Astrocyte (in vitro differentiated cells and primary cell): ENCODE data around the gene RHBDL1. TPM values are rescaled to one million over a fixed set of nuclear protein-coding genes. Genes with fewer than 3 reads are reported as not detected.

ENCODE experiments used
- DNase-seq: peaks from one replicate; pipeline ENCODE4 v3.0.0-alpha.2; 2010; ENCODE audit warnings: low read depth
- FAIRE-seq: peaks from 2 replicates; lab custom pipeline; 2011; peaks lifted over from hg19 to GRCh38; lab: Jason Lieb, UNC
- H2AFZ ChIP-seq: 2 replicates; pipeline ENCODE4 v1.6.0; 2012; ENCODE audit warnings: low read depth, low read length, inconsistent platforms
- H3K27ac ChIP-seq: 2 replicates; pipeline ENCODE4 v1.5.1; 2011; ENCODE audit warnings: low read depth, low read length, inconsistent platforms
- H3K27me3 ChIP-seq: 2 replicates; pipeline ENCODE4 v1.6.0; 2011; ENCODE audit warnings: low read length, inconsistent platforms; ENCODE audit not compliant: insufficient read depth
- H3K36me3 ChIP-seq: 2 replicates; pipeline ENCODE4 v1.5.1; 2011; ENCODE audit warnings: low read length, inconsistent platforms; ENCODE audit not compliant: insufficient read depth
- H3K4me1 ChIP-seq: 2 replicates; pipeline ENCODE4 v1.5.1; 2011; ENCODE audit warnings: low read length, inconsistent platforms; ENCODE audit not compliant: insufficient read depth
- H3K4me2 ChIP-seq: 2 replicates; pipeline ENCODE4 v1.6.0; 2012; ENCODE audit warnings: low read length, inconsistent platforms
- H3K4me3 ChIP-seq: 2 replicates; pipeline ENCODE4 v1.5.1; 2011; ENCODE audit warnings: low read depth, mild to moderate bottlenecking, low read length, inconsistent platforms; ENCODE audit not compliant: insufficient read depth
- H3K79me2 ChIP-seq: 2 replicates; pipeline ENCODE4 v1.6.0; 2012; ENCODE audit warnings: mild to moderate bottlenecking, low read length, inconsistent platforms; ENCODE audit not compliant: insufficient read depth
- H3K9ac ChIP-seq: 2 replicates; pipeline ENCODE4 v1.6.0; 2012; ENCODE audit warnings: mild to moderate bottlenecking, low read length, inconsistent platforms
- H3K9me3 ChIP-seq: 2 replicates; pipeline ENCODE4 v1.5.1; 2012; ENCODE audit warnings: low read depth, mild to moderate bottlenecking, low read length, inconsistent platforms; ENCODE audit not compliant: insufficient read depth
- H4K20me1 ChIP-seq: 2 replicates; pipeline ENCODE4 v1.6.0; 2012; ENCODE audit warnings: low read length, inconsistent platforms; ENCODE audit not compliant: insufficient read depth
- H3K27ac Mint-ChIP-seq: one replicate; pipeline ENCODE4 v1.8.0; 2021; ENCODE audit warnings: mild to moderate bottlenecking, mixed read lengths; ENCODE audit not compliant: unreplicated experiment
- H3K27me3 Mint-ChIP-seq: one replicate; pipeline ENCODE4 v1.8.0; 2021; ENCODE audit warnings: low read depth, mixed read lengths; ENCODE audit not compliant: unreplicated experiment
- H3K36me3 Mint-ChIP-seq: one replicate; pipeline ENCODE4 v1.8.0; 2021; ENCODE audit warnings: low read depth, mixed read lengths; ENCODE audit not compliant: unreplicated experiment
- H3K4me1 Mint-ChIP-seq: one replicate; pipeline ENCODE4 v1.8.0; 2021; ENCODE audit warnings: low read depth, mixed read lengths; ENCODE audit not compliant: unreplicated experiment
- H3K4me3 Mint-ChIP-seq: one replicate; pipeline ENCODE4 v1.8.0; 2021; ENCODE audit warnings: mild to moderate bottlenecking, moderate library complexity, mixed read lengths; ENCODE audit not compliant: unreplicated experiment
- H3K9me3 Mint-ChIP-seq: one replicate; pipeline ENCODE4 v1.8.0; 2021; ENCODE audit warnings: mild to moderate bottlenecking, mixed read lengths; ENCODE audit not compliant: unreplicated experiment
- CTCF ChIP-seq: IDR thresholded peaks from 2 replicates; pipeline ENCODE4 v1.5.1; 2011; ENCODE audit warnings: low read depth, mild to moderate bottlenecking, inconsistent platforms, low read length, moderate library complexity; ENCODE audit not compliant: insufficient read depth
- EZH2 ChIP-seq: IDR thresholded peaks from 2 replicates; pipeline ENCODE4 v1.6.1; 2012; ENCODE audit warnings: mild to moderate bottlenecking, low read length, inconsistent platforms; ENCODE audit not compliant: insufficient read depth
- total RNA-seq: library from RNA; stranded (reverse); gene quantifications from 2 replicates; pipeline ENCODE4 v1.2.1, GENCODE V29; 2021

Gene RHBDL1
- total RNA-seq, 1 donor from 2014 or later = 4.9 TPM

- Histone ChIP-seq H3K9ac (no peak overlapping the region), H3K79me2 (peaks cover 15% of the 10 kb centered on the region), H2AFZ (no peak overlapping the region), H3K4me3 (no peak overlapping the region), H3K27ac (no peak overlapping the region), H3K4me2 (no peak overlapping the region), H3K9me3 (no peaks in the 10 kb centered on the region), H3K36me3 (no peaks in the 10 kb centered on the region), H4K20me1 (peaks cover 14% of the 10 kb centered on the region), H3K27me3 (no peaks in the 10 kb centered on the region), H3K4me1 (peaks cover 8% of the 10 kb centered on the region)
- DNase-seq (no peak), FAIRE-seq (no peak)
- TF ChIP-seq CTCF (no peak), EZH2 (no peak)
- H3K36me3 Mint-ChIP-seq = no peaks in the 10 kb centered on the region
- H3K4me3 Mint-ChIP-seq = no peak overlapping the region
- no peak overlapping the region for H3K27ac Mint-ChIP-seq
- H3K9me3 Mint-ChIP-seq = no peaks in the 10 kb centered on the region
- H3K27me3 Mint-ChIP-seq = no peaks in the 10 kb centered on the region
- H3K4me1 Mint-ChIP-seq = no peaks in the 10 kb centered on the region
Measured at GRCh38 chr16:638034-638543, 37.4 kb upstream of the RHBDL1 start.

- no peak overlapping the region for H3K4me3 Mint-ChIP-seq
- H2AFZ ChIP-seq = no peak overlapping the region
- no peak overlapping the region for H3K27ac Mint-ChIP-seq
- FAIRE-seq (no peak), DNase-seq (no peak)
- H3K4me3 ChIP-seq = no peak overlapping the region
- no peak overlapping the region for H3K27ac ChIP-seq
- H3K4me1 ChIP-seq = peaks cover 8% of the 10 kb centered on the region
- no peaks in the 10 kb centered on the region for H3K27me3 Mint-ChIP-seq
- H3K36me3 Mint-ChIP-seq = no peaks in the 10 kb centered on the region
- TF ChIP-seq EZH2 (no peak), CTCF (no peak)
- H3K36me3 ChIP-seq = no peaks in the 10 kb centered on the region
- H3K9me3 Mint-ChIP-seq = no peaks in the 10 kb centered on the region
- peaks cover 15% of the 10 kb centered on the region for H3K79me2 ChIP-seq
- H3K4me1 Mint-ChIP-seq = no peaks in the 10 kb centered on the region
- no peaks in the 10 kb centered on the region for H3K9me3 ChIP-seq
- no peak overlapping the region for H3K9ac ChIP-seq
- H3K4me2 ChIP-seq = no peak overlapping the region
- peaks cover 14% of the 10 kb centered on the region for H4K20me1 ChIP-seq
- no peaks in the 10 kb centered on the region for H3K27me3 ChIP-seq
Measured at GRCh38 chr16:638836-639235, 36.6 kb upstream of the RHBDL1 start.

GRCh38 chr16:640614-641013 lies 34.9 kb upstream of the RHBDL1 start:
- DNase-seq (no peak), FAIRE-seq (no peak)
- H3K36me3 ChIP-seq = no peaks in the 10 kb centered on the region
- no peak overlapping the region for H2AFZ ChIP-seq
- H3K4me1 Mint-ChIP-seq = no peaks in the 10 kb centered on the region
- peaks cover 8% of the 10 kb centered on the region for H3K4me1 ChIP-seq
- H3K4me2 ChIP-seq = no peak overlapping the region
- TF ChIP-seq EZH2 (no peak), CTCF (no peak)
- H3K9me3 ChIP-seq = no peaks in the 10 kb centered on the region
- no peaks in the 10 kb centered on the region for H3K36me3 Mint-ChIP-seq
- no peak overlapping the region for H3K9ac ChIP-seq
- peak overlapping the region; percentile 45 for H3K4me3 Mint-ChIP-seq
- no peaks in the 10 kb centered on the region for H3K9me3 Mint-ChIP-seq
- no peaks in the 10 kb centered on the region for H3K27me3 Mint-ChIP-seq
- H3K27ac Mint-ChIP-seq = no peak overlapping the region
- H4K20me1 ChIP-seq = no peaks in the 10 kb centered on the region
- no peaks in the 10 kb centered on the region for H3K27me3 ChIP-seq
- no peak overlapping the region for H3K27ac ChIP-seq
- H3K79me2 ChIP-seq = peaks cover 5% of the 10 kb centered on the region
- no peak overlapping the region for H3K4me3 ChIP-seq
